H9 (cell line): ENCODE results near the gene MAP3K5. TPM values are rescaled to one million over a fixed set of nuclear protein-coding genes. Genes with fewer than 3 reads are reported as not detected.

Experiments
- DNase-seq: peaks from one replicate; pipeline ENCODE4 v3.0.0-alpha.2; 2017
- H2AFZ ChIP-seq: one replicate; pipeline ENCODE4 v1.6.1; 2013; ENCODE audit warnings: mild to moderate bottlenecking, low read length, control low read depth, moderate library complexity
- H2AK5ac ChIP-seq: 2 replicates; pipeline ENCODE4 v1.6.1; 2013; ENCODE audit warnings: low read length, control low read depth, mixed read lengths; ENCODE audit not compliant: insufficient read length
- H2BK120ac ChIP-seq: one replicate; pipeline ENCODE4 v1.6.1; 2013; ENCODE audit warnings: low read depth, mild to moderate bottlenecking, low read length, control low read depth, inconsistent platforms; ENCODE audit not compliant: poor library complexity, severe bottlenecking
- H2BK12ac ChIP-seq: 2 replicates; pipeline ENCODE4 v1.6.1; 2013; ENCODE audit warnings: low read length, control low read depth, mixed read lengths, low read depth; ENCODE audit not compliant: insufficient read length
- H2BK15ac ChIP-seq: 2 replicates; pipeline ENCODE4 v1.6.1; 2013; ENCODE audit warnings: low read depth, low read length, control low read depth
- H2BK20ac ChIP-seq: one replicate; pipeline ENCODE4 v1.6.1; 2013; ENCODE audit warnings: low read depth, mild to moderate bottlenecking, low read length, control low read depth, inconsistent platforms; ENCODE audit not compliant: poor library complexity, severe bottlenecking
- H2BK5ac ChIP-seq: 2 replicates; pipeline ENCODE4 v1.6.1; 2013; ENCODE audit warnings: low read length, control low read depth, mixed read lengths; ENCODE audit not compliant: insufficient read length
- H3K14ac ChIP-seq: 2 replicates; pipeline ENCODE4 v1.6.1; 2013; ENCODE audit warnings: low read length, control low read depth; ENCODE audit not compliant: insufficient read depth
- H3K18ac ChIP-seq: 2 replicates; pipeline ENCODE4 v1.6.1; 2013; ENCODE audit warnings: low read depth, mild to moderate bottlenecking, mixed read lengths, low read length, control low read depth; ENCODE audit not compliant: insufficient read length
- H3K23ac ChIP-seq: 2 replicates; pipeline ENCODE4 v1.6.1; 2013; ENCODE audit warnings: low read length, control low read depth, mixed read lengths, low read depth; ENCODE audit not compliant: insufficient read length
- H3K23me2 ChIP-seq: 2 replicates; pipeline ENCODE4 v1.6.1; 2013; ENCODE audit warnings: low read depth, mild to moderate bottlenecking, mixed read lengths, low read length, control low read depth; ENCODE audit not compliant: insufficient read length, poor library complexity, severe bottlenecking
- H3K27ac ChIP-seq: 2 replicates; pipeline ENCODE4 v1.5.1; 2013; ENCODE audit warnings: low read length, control low read depth, mixed read lengths, low read depth; ENCODE audit not compliant: insufficient read length
- H3K27me3 ChIP-seq: 2 replicates; pipeline ENCODE4 v1.6.1; 2013; ENCODE audit warnings: low read length, control low read depth, inconsistent platforms; ENCODE audit not compliant: insufficient read depth
- H3K4ac ChIP-seq: 2 replicates; pipeline ENCODE4 v1.6.1; 2013; ENCODE audit warnings: low read depth, mild to moderate bottlenecking, control low read depth, inconsistent platforms, low read length, moderate library complexity
- H3K4me1 ChIP-seq: 2 replicates; pipeline ENCODE4 v1.6.1; 2013; ENCODE audit warnings: low read length, control low read depth, inconsistent platforms; ENCODE audit not compliant: insufficient read depth
- H3K4me2 ChIP-seq: 2 replicates; pipeline ENCODE4 v1.6.1; 2013; ENCODE audit warnings: low read length, control low read depth, mixed read lengths; ENCODE audit not compliant: insufficient read length, insufficient read depth
- H3K56ac ChIP-seq: 2 replicates; pipeline ENCODE4 v1.6.1; 2013; ENCODE audit warnings: low read depth, mild to moderate bottlenecking, mixed read lengths, low read length, control low read depth; ENCODE audit not compliant: insufficient read length
- H3K79me1 ChIP-seq: 2 replicates; pipeline ENCODE4 v1.6.1; 2013; ENCODE audit warnings: low read depth, mild to moderate bottlenecking, moderate library complexity, low read length, control low read depth, inconsistent platforms; ENCODE audit not compliant: insufficient read depth, poor library complexity, severe bottlenecking
- H3K79me2 ChIP-seq: 2 replicates; pipeline ENCODE4 v1.6.1; 2013; ENCODE audit warnings: low read length, control low read depth, inconsistent platforms; ENCODE audit not compliant: insufficient read depth
- H3K9ac ChIP-seq: 2 replicates; pipeline ENCODE4 v1.6.1; 2013; ENCODE audit warnings: low read length, control low read depth, mixed read lengths; ENCODE audit not compliant: insufficient read length; ENCODE audit errors: extremely low read depth
- H3K9me3 ChIP-seq: one replicate; pipeline ENCODE4 v1.6.1; 2013; ENCODE audit warnings: low read depth, low read length, inconsistent platforms; ENCODE audit not compliant: control insufficient read depth
- H3T11ph ChIP-seq: one replicate; pipeline ENCODE4 v1.6.1; 2013; ENCODE audit warnings: mild to moderate bottlenecking, low read length, control low read depth, inconsistent platforms
- H4K20me1 ChIP-seq: one replicate; pipeline ENCODE4 v1.6.1; 2013; ENCODE audit not compliant: control insufficient read depth, insufficient read length, insufficient read depth
- H4K5ac ChIP-seq: 2 replicates; pipeline ENCODE4 v1.6.1; 2013; ENCODE audit warnings: low read depth, mild to moderate bottlenecking, mixed read lengths, low read length, control low read depth; ENCODE audit not compliant: insufficient read length
- H4K8ac ChIP-seq: replicated peaks from 2 replicates; pipeline ENCODE4 v1.6.1; 2013; ENCODE audit warnings: low read length, control low read depth, mixed read lengths, low read depth; ENCODE audit not compliant: insufficient read length
- H4K91ac ChIP-seq: 2 replicates; pipeline ENCODE4 v1.6.1; 2013; ENCODE audit warnings: low read depth, mild to moderate bottlenecking, moderate library complexity, mixed read lengths, low read length, control low read depth; ENCODE audit not compliant: insufficient read length
- H3K27ac Mint-ChIP-seq, 3 experiments: 2 replicates in 2 of 3; 3 replicates in 1 of 3; pipeline ENCODE4 v1.8.0; 2020 to 2021; ENCODE audit warnings: mixed read lengths in 3 of 3, mild to moderate bottlenecking in 1 of 3, moderate library complexity in 1 of 3
- H3K27me3 Mint-ChIP-seq: 2 replicates; pipeline ENCODE4 v1.8.0; 2021; ENCODE audit warnings: low read depth, mild to moderate bottlenecking, moderate library complexity, mixed read lengths
- H3K36me3 Mint-ChIP-seq, 3 experiments: 2 replicates in 2 of 3; 3 replicates in 1 of 3; pipeline ENCODE4 v1.8.0; 2020 to 2021; ENCODE audit warnings: low read depth in 3 of 3, mixed read lengths in 3 of 3; ENCODE audit not compliant: insufficient read depth in 1 of 3
- H3K4me1 Mint-ChIP-seq, 2 experiments: 2 replicates each; pipeline ENCODE4 v1.8.0; 2020; ENCODE audit warnings: mixed read lengths in 2 of 2
- H3K4me3 Mint-ChIP-seq, 2 experiments: 2 replicates in 1 of 2; 3 replicates in 1 of 2; pipeline ENCODE4 v1.8.0; 2020 to 2021; ENCODE audit warnings: mild to moderate bottlenecking in 2 of 2, mixed read lengths in 2 of 2, moderate library complexity in 1 of 2
- H3K9me3 Mint-ChIP-seq, 2 experiments: 2 replicates in 1 of 2; 3 replicates in 1 of 2; pipeline ENCODE4 v1.8.0; 2020; ENCODE audit warnings: mild to moderate bottlenecking in 2 of 2, mixed read lengths in 2 of 2, moderate library complexity in 1 of 2
- CTCF ChIP-seq: fragments of 200-600 bp; sonication (generic); conservative IDR thresholded peaks from 3 replicates; pipeline ENCODE4 v1.8.0; 2021; ENCODE audit warnings: antibody characterized with exemption, mild to moderate bottlenecking
- WGBS: extraction: QIAGEN DNeasy Blood & Tissue Kit; methylation state at CpG from one replicate; pipeline ENCODE4 v1.1.7; 2013; ENCODE audit warnings: missing lambda C conversion rate, low lambda C conversion rate, mixed read lengths; ENCODE audit not compliant: insufficient read length; ENCODE audit errors: extremely low coverage; 5-methylcytosine and 5-hydroxymethylcytosine counted together
- total RNA-seq: library from RNA; stranded (reverse); gene quantifications from 2 replicates; pipeline ENCODE4 v1.2.1, GENCODE V29; 2021

MAP3K5 gene
- total RNA-seq, 1 experiment from 2014 or later: 1.6 TPM

DNA sequence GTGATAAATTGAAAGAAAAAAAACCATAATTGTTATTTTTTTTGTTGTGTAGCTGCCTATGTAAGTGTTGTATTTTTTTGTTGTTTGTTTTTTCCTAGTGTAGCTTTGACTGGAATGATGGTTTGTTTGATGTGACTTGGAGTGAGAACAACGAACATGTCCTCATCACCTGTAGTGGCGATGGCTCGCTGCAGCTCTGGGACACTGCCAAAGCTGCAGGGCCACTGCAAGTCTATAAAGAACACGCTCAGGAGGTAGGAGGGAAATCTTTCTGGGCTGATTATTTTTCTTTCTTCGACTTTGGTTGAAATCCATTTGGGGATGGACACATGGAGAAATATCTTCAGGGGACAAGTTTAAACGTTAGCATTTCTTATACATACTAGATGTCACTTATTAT, 33.9 kb upstream of the MAP3K5 start:
- H3K9ac ChIP-seq: no peak overlapping the region
- Mint-ChIP-seq H3K27me3 (no peaks in the 10 kb centered on the region), H3K9me3 (peaks cover 9 to 16% of the 10 kb centered on the region in 2 experiments), H3K36me3 (peaks cover 50 to 71% (median 54%) of the 10 kb centered on the region in 3 experiments), H3K4me1 (peaks cover 8 to 17% of the 10 kb centered on the region in 2 experiments), H3K27ac (no peak overlapping the region), H3K4me3 (no peak overlapping the region)
- no peaks in the 10 kb centered on the region for H3K27me3 ChIP-seq
- no peak for DNase-seq
- H3K79me1 ChIP-seq: no peaks in the 10 kb centered on the region
- no peak overlapping the region for H3K14ac ChIP-seq
- H2BK120ac ChIP-seq: no peak overlapping the region
- H2AFZ ChIP-seq: no peak overlapping the region
- H3K56ac ChIP-seq: no peak overlapping the region
- no peak for TF ChIP-seq CTCF
- H2BK5ac ChIP-seq: no peak overlapping the region
- peaks cover under 1% of the 10 kb centered on the region for H3K9me3 ChIP-seq
- H3K23me2 ChIP-seq: peaks cover 5% of the 10 kb centered on the region
- no peak overlapping the region for H3T11ph ChIP-seq
- H3K4me2 ChIP-seq: no peak overlapping the region
- no peak overlapping the region for H3K27ac ChIP-seq
- H2BK20ac ChIP-seq: no peak overlapping the region
- no peak overlapping the region for H3K18ac ChIP-seq
- H3K23ac ChIP-seq: no peak overlapping the region
- no peak overlapping the region for H2AK5ac ChIP-seq
- H2BK15ac ChIP-seq: no peak overlapping the region
- no peaks in the 10 kb centered on the region for H4K20me1 ChIP-seq
- H4K91ac ChIP-seq: no peak overlapping the region
- no peak overlapping the region for H2BK12ac ChIP-seq
- no peaks in the 10 kb centered on the region; the same call in 1 of the 2 replicates for H3K4me1 ChIP-seq
- WGBS: no CpG with 5 or more reads among the region's 6 CpGs
- no peaks in the 10 kb centered on the region for H3K79me2 ChIP-seq
- H4K8ac ChIP-seq: no peak overlapping the region
- no peak overlapping the region for H3K4ac ChIP-seq
- H4K5ac ChIP-seq: no peak overlapping the region
